Stimulated activated CD8-positive, alpha-beta memory T cell treated with anti-CD3 and anti-CD28 coated beads, Interleukin-2, amount 100 ng/mL, for 48 hours (primary cell): ENCODE results near the gene SLC66A1.
"Not testable (repeated sequence)": the region's sequence is repeated elsewhere in the genome, so short reads cannot be mapped to it uniquely, and the experiment has no call there.

ENCODE experiments used
- DNase-seq, 2 donors: peaks; one replicate each; pipeline ENCODE4 v3.0.0-alpha.2; 2020; ENCODE audit warnings: low read depth in 2 of 2

The SLC66A1 gene

GRCh38 chr1:19311931-19312781 lies at the start of gene SLC66A1, which contains the start of gene AKR7A2:
Gene SLC66A1 (plus strand): TSS chr1:19312326. CDS start chr1:19317678, 5,352 bp downstream.
Gene AKR7A2 (minus strand): TSS chr1:19312144. CDS start chr1:19312124, 20 bp downstream.
- peak; percentile 88 to 92 for DNase-seq

GRCh38 chr1:19262744-19263143 lies 49.4 kb upstream of the SLC66A1 start:
- DNase-seq: no peak

- DNase-seq: no peak
Measured at GRCh38 chr1:19268445-19268844, 43.7 kb upstream of the SLC66A1 start.

- not testable (repeated sequence) for DNase-seq
Measured at GRCh38 chr1:19269427-19270342, 42.4 kb upstream of the SLC66A1 start.

- DNase-seq: not testable (repeated sequence)
Measured at GRCh38 chr1:19270343-19270730, 41.8 kb upstream of the SLC66A1 start.

- DNase-seq: no peak
Measured at GRCh38 chr1:19272064-19272463, 40.1 kb upstream of the SLC66A1 start.

- no peak for DNase-seq
Measured at GRCh38 chr1:19273106-19273843, 38.9 kb upstream of the SLC66A1 start.

- DNase-seq: not testable (repeated sequence)
Measured at GRCh38 chr1:19273844-19274531, 38.1 kb upstream of the SLC66A1 start.

GRCh38 chr1:19274636-19275035 lies 37.5 kb upstream of the SLC66A1 start:
- DNase-seq: no peak

GRCh38 chr1:19283891-19284290 lies 28.2 kb upstream of the SLC66A1 start:
- DNase-seq: no peak

GRCh38 chr1:19284881-19285280 lies 27.2 kb upstream of the SLC66A1 start:
- no peak for DNase-seq

GRCh38 chr1:19285366-19285765 lies 26.8 kb upstream of the SLC66A1 start:
- not testable (repeated sequence) for DNase-seq

GRCh38 chr1:19285807-19286206 lies 26.3 kb upstream of the SLC66A1 start:
- DNase-seq: not testable (repeated sequence)

- no peak for DNase-seq
Measured at GRCh38 chr1:19287436-19288185, 24.5 kb upstream of the SLC66A1 start.

GRCh38 chr1:19288324-19289241 lies 23.5 kb upstream of the SLC66A1 start, which contains the start of gene AKR7A3:
Gene AKR7A3 (minus strand): TSS chr1:19288770. CDS start chr1:19288709, 61 bp downstream.
- DNase-seq: peak; percentile 48 to 65

GRCh38 chr1:19289244-19289643 lies 22.9 kb upstream of the SLC66A1 start:
- no peak for DNase-seq

GRCh38 chr1:19294638-19295037 lies 17.5 kb upstream of the SLC66A1 start:
- DNase-seq: no peak

GRCh38 chr1:19300211-19300610 lies 11.9 kb upstream of the SLC66A1 start:
- no peak for DNase-seq

- DNase-seq: not testable (repeated sequence)
Measured at GRCh38 chr1:19304081-19304480, 8.0 kb upstream of the SLC66A1 start.
